Measurements from ENCODE around the gene ANKZF1.

ANKZF1 gene

GRCh38 chr2:219281588-219281987, 52.0 kb downstream of the ANKZF1 start:
- no peaks in the 10 kb centered on the region for H3F3A ChIP-seq (ENCODE audit: insufficient read depth, low read length)
- H4K20me1 ChIP-seq (ENCODE audit: insufficient read depth, low read length) = no peaks in the 10 kb centered on the region
- peaks cover 8% of the 10 kb centered on the region for H3K79me2 ChIP-seq (ENCODE audit: insufficient read depth, low read length)
- no peak overlapping the region for H3K4me3 ChIP-seq (ENCODE audit: low read depth, low read length, poor library complexity, severe bottlenecking)
- no peaks in the 10 kb centered on the region for H3K9me3 ChIP-seq (ENCODE audit: low read length)
- no peaks in the 10 kb centered on the region for H3K9me2 ChIP-seq (ENCODE audit: low read depth, low read length)
- H3K36me3 ChIP-seq (ENCODE audit: insufficient read depth, low read length) = peaks cover 53% of the 10 kb centered on the region
- no peaks in the 10 kb centered on the region for H3K27me3 ChIP-seq (ENCODE audit: insufficient read depth, low read length)
- H3K4me2 ChIP-seq (ENCODE audit: low read length) = no peak overlapping the region
- no peak overlapping the region for H3K9ac ChIP-seq (ENCODE audit: low read length)
- no peak overlapping the region for H3K27ac ChIP-seq (ENCODE audit: low read depth, low read length, poor library complexity, severe bottlenecking)
- TF ChIP-seq CTCF (IDR thresholded peaks at IDR 0.05; ENCODE audit: low read length) (no peak), EZH2 (IDR thresholded peaks at IDR 0.05; ENCODE audit: borderline replicate concordance, low read length) (no peak)
- peaks cover 39% of the 10 kb centered on the region for H3K4me1 ChIP-seq (ENCODE audit: insufficient read depth, low read length, severe bottlenecking)
- H2AFZ ChIP-seq (ENCODE audit: low read length) = no peak overlapping the region

DNA sequence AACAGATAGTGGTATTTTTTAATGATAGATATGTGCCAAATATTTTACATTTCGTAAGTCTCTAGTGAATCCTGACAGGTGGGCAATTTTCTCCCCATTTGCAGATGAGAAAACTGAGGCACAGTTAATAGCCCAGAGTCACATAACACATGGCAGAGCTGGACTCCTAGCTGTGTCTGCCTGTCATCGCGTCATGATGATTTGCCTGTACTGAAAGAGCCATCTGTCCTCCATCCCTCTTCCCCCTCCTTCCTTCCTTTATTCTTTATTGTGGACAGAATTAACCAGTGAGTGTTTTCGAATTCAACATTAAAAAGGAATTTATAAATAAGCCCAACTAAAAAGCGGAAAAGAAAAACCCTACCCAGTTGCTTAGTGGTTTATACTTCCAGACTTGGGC, 52.8 kb downstream of the ANKZF1 start:
- H3K4me2 ChIP-seq (ENCODE audit: low read length) = no peak overlapping the region
- H3K9me2 ChIP-seq (ENCODE audit: low read depth, low read length) = no peaks in the 10 kb centered on the region
- H3F3A ChIP-seq (ENCODE audit: insufficient read depth, low read length) = no peaks in the 10 kb centered on the region
- peaks cover 2% of the 10 kb centered on the region for H3K79me2 ChIP-seq (ENCODE audit: insufficient read depth, low read length)
- no peak overlapping the region for H3K27ac ChIP-seq (ENCODE audit: low read depth, low read length, poor library complexity, severe bottlenecking)
- no peak overlapping the region for H2AFZ ChIP-seq (ENCODE audit: low read length)
- H3K4me3 ChIP-seq (ENCODE audit: low read depth, low read length, poor library complexity, severe bottlenecking) = no peak overlapping the region
- TF ChIP-seq CTCF (IDR thresholded peaks at IDR 0.05; ENCODE audit: low read length) = no peak
- no peak for TF ChIP-seq EZH2 (IDR thresholded peaks at IDR 0.05; ENCODE audit: borderline replicate concordance, low read length)
- peaks cover 35% of the 10 kb centered on the region for H3K4me1 ChIP-seq (ENCODE audit: insufficient read depth, low read length, severe bottlenecking)
- H3K9me3 ChIP-seq (ENCODE audit: low read length) = no peaks in the 10 kb centered on the region
- no peak overlapping the region for H3K9ac ChIP-seq (ENCODE audit: low read length)
- H4K20me1 ChIP-seq (ENCODE audit: insufficient read depth, low read length) = no peaks in the 10 kb centered on the region
- peaks cover 54% of the 10 kb centered on the region for H3K36me3 ChIP-seq (ENCODE audit: insufficient read depth, low read length)
- H3K27me3 ChIP-seq (ENCODE audit: insufficient read depth, low read length) = no peaks in the 10 kb centered on the region

GRCh38 chr2:219282943-219283581, 53.5 kb downstream of the ANKZF1 start:
- H3K9me3 ChIP-seq (ENCODE audit: low read length) = no peaks in the 10 kb centered on the region
- no peak overlapping the region for H2AFZ ChIP-seq (ENCODE audit: low read length)
- H3K79me2 ChIP-seq (ENCODE audit: insufficient read depth, low read length) = no peaks in the 10 kb centered on the region
- no peak overlapping the region for H3K27ac ChIP-seq (ENCODE audit: low read depth, low read length, poor library complexity, severe bottlenecking)
- H4K20me1 ChIP-seq (ENCODE audit: insufficient read depth, low read length) = no peaks in the 10 kb centered on the region
- H3K4me1 ChIP-seq (ENCODE audit: insufficient read depth, low read length, severe bottlenecking) = peaks cover 32% of the 10 kb centered on the region
- TF ChIP-seq CTCF (IDR thresholded peaks at IDR 0.05; ENCODE audit: low read length) (no peak), EZH2 (IDR thresholded peaks at IDR 0.05; ENCODE audit: borderline replicate concordance, low read length) (no peak)
- H3K9ac ChIP-seq (ENCODE audit: low read length) = no peak overlapping the region
- H3F3A ChIP-seq (ENCODE audit: insufficient read depth, low read length) = no peaks in the 10 kb centered on the region
- no peaks in the 10 kb centered on the region for H3K9me2 ChIP-seq (ENCODE audit: low read depth, low read length)
- no peak overlapping the region for H3K4me2 ChIP-seq (ENCODE audit: low read length)
- no peak overlapping the region for H3K4me3 ChIP-seq (ENCODE audit: low read depth, low read length, poor library complexity, severe bottlenecking)
- H3K27me3 ChIP-seq (ENCODE audit: insufficient read depth, low read length) = no peaks in the 10 kb centered on the region
- peaks cover 54% of the 10 kb centered on the region for H3K36me3 ChIP-seq (ENCODE audit: insufficient read depth, low read length)
